22Rv1 (cell line): ENCODE results near the gene FSD1.

Experiments
- ZFX ChIP-seq: fragments of 450-650 bp; IDR thresholded peaks from 2 replicates; pipeline ENCODE4 v1.6.1; 2017; ENCODE audit warnings: antibody characterized with exemption, borderline replicate concordance
- TF ChIP-seq, protein P1 (sequence below): fragments of 450-650 bp; IDR thresholded peaks from 2 replicates; pipeline ENCODE4 v1.5.1; 2017; ENCODE audit warnings: mild to moderate bottlenecking

DNA sequence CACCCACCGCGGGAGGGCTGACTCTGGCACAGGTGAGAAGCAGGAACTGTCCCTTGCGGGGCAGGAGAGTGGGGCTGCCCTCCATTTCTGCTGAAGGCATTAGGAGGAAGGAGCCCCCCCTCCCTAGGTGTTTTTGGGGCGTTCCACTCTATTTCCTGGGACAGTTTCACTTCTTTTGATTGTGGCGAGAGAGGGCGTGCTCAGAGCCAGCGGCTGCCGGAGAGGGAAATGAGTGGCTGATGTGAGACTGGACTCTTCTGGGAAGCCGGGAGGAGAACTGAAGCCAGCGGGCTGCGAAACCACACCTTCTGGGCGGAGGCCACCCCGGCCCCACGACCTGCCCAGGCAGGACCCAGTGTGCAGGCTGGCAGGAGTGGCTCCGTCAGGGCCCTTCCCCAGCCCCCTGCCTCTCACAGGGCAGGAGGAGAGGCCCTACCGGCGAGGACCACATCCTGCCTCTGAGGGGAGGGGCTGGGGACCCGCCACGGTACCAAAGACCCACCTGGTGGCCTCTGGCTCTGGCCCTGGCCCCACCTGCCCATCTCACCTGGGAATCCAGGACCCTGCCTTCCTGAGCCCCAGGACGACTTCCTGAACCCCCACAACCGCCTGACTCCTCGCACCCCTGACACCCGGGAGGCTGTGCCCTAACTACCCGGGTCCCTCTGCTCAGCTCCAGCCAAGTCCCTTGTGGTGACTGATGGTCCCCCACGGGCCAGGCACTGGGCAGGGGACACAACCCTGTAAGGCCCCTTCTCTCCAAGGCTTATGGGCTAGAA, 64.9 kb downstream of the FSD1 start:
- TF ChIP-seq, protein P1, sequence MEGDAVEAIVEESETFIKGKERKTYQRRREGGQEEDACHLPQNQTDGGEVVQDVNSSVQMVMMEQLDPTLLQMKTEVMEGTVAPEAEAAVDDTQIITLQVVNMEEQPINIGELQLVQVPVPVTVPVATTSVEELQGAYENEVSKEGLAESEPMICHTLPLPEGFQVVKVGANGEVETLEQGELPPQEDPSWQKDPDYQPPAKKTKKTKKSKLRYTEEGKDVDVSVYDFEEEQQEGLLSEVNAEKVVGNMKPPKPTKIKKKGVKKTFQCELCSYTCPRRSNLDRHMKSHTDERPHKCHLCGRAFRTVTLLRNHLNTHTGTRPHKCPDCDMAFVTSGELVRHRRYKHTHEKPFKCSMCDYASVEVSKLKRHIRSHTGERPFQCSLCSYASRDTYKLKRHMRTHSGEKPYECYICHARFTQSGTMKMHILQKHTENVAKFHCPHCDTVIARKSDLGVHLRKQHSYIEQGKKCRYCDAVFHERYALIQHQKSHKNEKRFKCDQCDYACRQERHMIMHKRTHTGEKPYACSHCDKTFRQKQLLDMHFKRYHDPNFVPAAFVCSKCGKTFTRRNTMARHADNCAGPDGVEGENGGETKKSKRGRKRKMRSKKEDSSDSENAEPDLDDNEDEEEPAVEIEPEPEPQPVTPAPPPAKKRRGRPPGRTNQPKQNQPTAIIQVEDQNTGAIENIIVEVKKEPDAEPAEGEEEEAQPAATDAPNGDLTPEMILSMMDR: no peak
- TF ChIP-seq ZFX: no peak
